T-cell (primary cell): ENCODE data around the gene MTFP1. TPM values are rescaled to one million over a fixed set of nuclear protein-coding genes. Genes with fewer than 3 reads are reported as not detected.
"Not testable (repeated sequence)": the region's sequence is repeated elsewhere in the genome, so short reads cannot be mapped to it uniquely, and the experiment has no call there.

Source experiments
- ATAC-seq, 4 experiments: fragments of 200-7000 bp in 3 of 4; fragments of 150-1000 bp in 1 of 4; cut with Tn5 transposase; replicated peaks in 1 of 4; 1 replicate in 3 of 4; 2 replicates in 1 of 4; pipeline ENCODE4 v1.10.0; 2021; ENCODE audit warnings: moderate library complexity in 3 of 4, mild to moderate bottlenecking in 2 of 4, moderate number of reproducible peaks in 1 of 4
- CTCF ChIA-PET, 2 donors: fragments of 300-600 bp; sonication (Branson Sonifier 250); formaldehyde crosslinking; loops; one replicate each; lab custom pipeline; 2022; ENCODE audit warnings: antibody characterized with exemption in 2 of 2; lab: Charles Lee
- POLR2A ChIA-PET, 2 donors: fragments of 300-600 bp; sonication (Branson Sonifier 250); formaldehyde crosslinking; loops; one replicate each; lab custom pipeline; 2022; ENCODE audit warnings: antibody characterized with exemption in 2 of 2; lab: Charles Lee
- DNase-seq, 35 experiments: peaks; one replicate each; pipeline versions ENCODE4 v3.0.0 to v3.0.0-alpha.2; 2013 to 2023
- H3K27ac ChIP-seq: one replicate; pipeline ENCODE4 v1.5.1; 2013; ENCODE audit warnings: low read length
- H3K27me3 ChIP-seq, 2 experiments: replicated peaks in 1 of 2; 1 replicate in 1 of 2; 2 replicates in 1 of 2; pipeline versions ENCODE4 v1.6.1 to v1.7.0; 2013; ENCODE audit warnings: low read length in 1 of 2, mixed read lengths in 1 of 2; ENCODE audit not compliant: control insufficient read depth in 2 of 2, insufficient read depth in 2 of 2; ENCODE audit errors: extremely low read depth in 1 of 2
- H3K36me3 ChIP-seq, 2 donors: 1 replicate in 1 of 2; 2 replicates in 1 of 2; pipeline versions ENCODE4 v1.6.1 to v1.7.0; 2013; ENCODE audit warnings: low read length in 1 of 2; ENCODE audit not compliant: control insufficient read depth in 2 of 2, insufficient read depth in 1 of 2; ENCODE audit errors: extremely low read depth in 1 of 2
- H3K4me1 ChIP-seq, 2 experiments: 1 replicate in 1 of 2; 2 replicates in 1 of 2; pipeline versions ENCODE4 v1.6.1 to v1.7.0; 2013; ENCODE audit warnings: low read length in 2 of 2, mixed read lengths in 1 of 2; ENCODE audit not compliant: insufficient read depth in 2 of 2, control insufficient read depth in 1 of 2; ENCODE audit errors: extremely low read depth in 1 of 2
- H3K4me3 ChIP-seq, 2 donors: 1 replicate in 1 of 2; 2 replicates in 1 of 2; pipeline versions ENCODE4 v1.5.1 to v1.7.0; 2013; ENCODE audit warnings: mild to moderate bottlenecking in 2 of 2, low read length in 1 of 2, moderate library complexity in 1 of 2; ENCODE audit not compliant: control insufficient read depth in 1 of 2; ENCODE audit errors: extremely low read depth in 1 of 2
- H3K9me3 ChIP-seq: 2 replicates; pipeline ENCODE4 v1.7.0; 2013
- H3K27ac Mint-ChIP-seq, 2 donors: one replicate each; pipeline ENCODE4 v1.8.0; 2020 to 2021; ENCODE audit warnings: mild to moderate bottlenecking in 2 of 2, mixed read lengths in 2 of 2
- H3K27me3 Mint-ChIP-seq, 2 donors: one replicate each; pipeline ENCODE4 v1.8.0; 2021 to 2022; ENCODE audit warnings: mixed read lengths in 2 of 2
- H3K36me3 Mint-ChIP-seq: one replicate; pipeline ENCODE4 v1.8.0; 2021; ENCODE audit warnings: mixed read lengths
- H3K4me1 Mint-ChIP-seq, 3 donors: one replicate each; pipeline ENCODE4 v1.8.0; 2020 to 2022; ENCODE audit warnings: mixed read lengths in 3 of 3, mild to moderate bottlenecking in 1 of 3
- H3K4me3 Mint-ChIP-seq, 3 donors: one replicate each; pipeline ENCODE4 v1.8.0; 2020 to 2022; ENCODE audit warnings: mild to moderate bottlenecking in 3 of 3, mixed read lengths in 3 of 3, moderate library complexity in 3 of 3
- H3K9me3 Mint-ChIP-seq, 3 donors: one replicate each; pipeline ENCODE4 v1.8.0; 2020 to 2022; ENCODE audit warnings: mixed read lengths in 3 of 3
- WGBS: methylation state at CpG from one replicate; pipeline ENCODE4 v1.1.5; 2013; ENCODE audit warnings: missing lambda C conversion rate; ENCODE audit not compliant: insufficient coverage; 5-methylcytosine and 5-hydroxymethylcytosine counted together
- total RNA-seq, 35 experiments: library from RNA in 6 of 35; stranded (reverse) in 6 of 35; fragments of 120-200 nt in 1 of 35; gene quantifications; one replicate each; pipeline versions ENCODE4 v1.2.1 to v1.2.4 and lab custom pipeline; 2013 to 2026

MTFP1 gene
- total RNA-seq, 5 donors from 2014 or later (not counting 1 experiment from before 2014, with no cell fraction given), result 22.7 to 59.2 (median 29.4) TPM

DNA sequence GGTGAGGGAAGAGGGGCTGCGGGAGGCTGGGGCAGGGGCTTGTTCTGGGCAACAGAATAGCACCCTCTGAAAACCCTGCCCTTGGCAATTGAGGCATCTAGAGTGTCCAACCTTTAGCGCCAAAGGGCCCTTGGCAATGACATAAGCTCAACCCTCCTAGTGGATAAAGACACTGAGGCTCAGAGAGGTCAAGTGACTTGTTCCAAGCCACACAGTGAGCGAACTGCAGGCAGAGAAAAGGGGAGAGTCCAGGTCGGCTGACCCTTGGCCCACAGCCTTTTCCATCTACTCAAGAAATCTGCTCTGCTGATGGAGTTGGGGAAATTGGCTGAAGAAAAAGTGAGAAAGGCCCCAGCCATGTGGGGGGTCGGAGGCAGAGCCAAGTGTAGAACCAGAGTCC, 25.9 kb upstream of the MTFP1 start:
- Mint-ChIP-seq H3K9me3 (no peaks in the 10 kb centered on the region), H3K4me3 (no peak overlapping the region), H3K27me3 (peaks cover 0 to 7% of the 10 kb centered on the region in 2 donors), H3K27ac (peak overlapping the region in 1 of 2 donors; percentile 87), H3K4me1 (peaks cover 32 to 36% (median 32%) of the 10 kb centered on the region in 3 donors), H3K36me3 (peaks cover 2% of the 10 kb centered on the region)
- POLR2A ChIA-PET, result interaction anchor here in 1 of 2 donors (0.6 kb wide), 1 partner anchor 23 kb away, joined by 3 read pairs; no protein-coding TSS in a partner anchor
- CTCF ChIA-PET, result no interaction called here
- H3K9me3 ChIP-seq, result no peaks in the 10 kb centered on the region
- peaks cover 21 to 34% of the 10 kb centered on the region in 2 experiments for H3K4me1 ChIP-seq
- H3K36me3 ChIP-seq, result no peaks in the 10 kb centered on the region
- 85% methylated on average over 2 of the region's 5 CpGs for WGBS
- no peak overlapping the region for H3K4me3 ChIP-seq
- H3K27ac ChIP-seq, result no peak overlapping the region
- H3K27me3 ChIP-seq, result peaks cover 0 to 37% of the 10 kb centered on the region in 2 experiments
- DNase-seq (no peak), ATAC-seq (no peak)

DNA sequence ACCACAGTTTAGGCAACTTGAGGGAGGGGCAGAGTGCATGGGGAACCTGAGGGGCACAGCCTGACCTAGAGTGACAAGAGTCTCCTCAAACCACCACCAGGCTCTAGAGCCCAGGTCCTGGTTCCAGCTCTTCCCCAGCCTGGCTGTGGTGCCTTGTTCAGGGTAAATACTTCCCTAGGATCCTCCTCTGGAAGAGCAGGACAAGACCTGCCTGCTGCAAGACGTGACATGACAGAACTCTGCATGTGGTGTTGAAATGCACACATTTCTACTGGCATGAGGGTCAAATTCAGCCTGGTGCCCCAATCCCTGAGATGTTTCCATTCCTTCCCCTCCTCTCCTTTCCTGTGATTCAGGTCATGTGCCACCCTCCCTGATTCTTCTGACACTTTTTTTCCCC, 25.4 kb upstream of the MTFP1 start:
- no peaks in the 10 kb centered on the region for H3K36me3 ChIP-seq
- ChIA-PET POLR2A (interaction anchor here (0.6 kb wide), 3 partner anchors 20 to 85 kb away, joined by 3 to 8 read pairs (median 4); no protein-coding TSS in a partner anchor), CTCF (no interaction called here)
- H3K4me1 ChIP-seq, result peaks cover 21 to 34% of the 10 kb centered on the region in 2 experiments
- DNase-seq (no peak), ATAC-seq (no peak)
- Mint-ChIP-seq H3K4me3 (no peak overlapping the region), H3K27ac (peak overlapping the region in 1 of 2 donors; percentile 87), H3K27me3 (peaks cover 0 to 7% of the 10 kb centered on the region in 2 donors), H3K36me3 (peaks cover 2% of the 10 kb centered on the region), H3K4me1 (peaks cover 32 to 36% (median 32%) of the 10 kb centered on the region in 3 donors), H3K9me3 (no peaks in the 10 kb centered on the region)
- H3K9me3 ChIP-seq, result no peaks in the 10 kb centered on the region
- WGBS, result no CpG with 5 or more reads among the region's 1 CpG
- H3K27me3 ChIP-seq, result peaks cover 0 to 34% of the 10 kb centered on the region in 2 experiments
- no peak overlapping the region for H3K4me3 ChIP-seq
- no peak overlapping the region for H3K27ac ChIP-seq

DNA sequence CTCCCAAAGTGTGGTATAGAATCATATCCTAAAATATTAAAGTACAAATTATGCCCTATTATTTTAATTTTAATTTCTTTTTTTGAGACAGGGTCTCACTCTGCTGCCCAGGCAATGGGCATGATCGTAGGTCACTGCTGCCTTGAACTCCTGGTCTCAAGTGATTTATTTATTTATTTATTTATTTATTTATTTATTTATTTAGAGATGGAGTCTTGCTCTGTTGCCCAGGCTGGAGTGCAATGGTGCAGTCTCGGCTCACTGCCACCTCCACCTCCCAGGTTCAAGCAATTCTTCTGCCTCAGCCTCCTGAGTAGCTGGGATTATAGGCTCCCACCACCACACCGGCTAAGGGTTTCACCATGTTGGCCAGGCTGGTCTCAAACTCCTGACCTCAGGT, 24.5 kb upstream of the MTFP1 start:
- ATAC-seq, H3K27ac Mint-ChIP-seq, H3K9me3 Mint-ChIP-seq, H3K36me3 Mint-ChIP-seq, H3K4me3 ChIP-seq, POLR2A ChIA-PET, H3K9me3 ChIP-seq, H3K4me3 Mint-ChIP-seq, DNase-seq, H3K27ac ChIP-seq, H3K27me3 Mint-ChIP-seq, H3K36me3 ChIP-seq: not testable (repeated sequence)
- Histone ChIP-seq H3K4me1 (peaks cover 19 to 32% of the 10 kb centered on the region in 2 experiments), H3K27me3 (peaks cover 0 to 28% of the 10 kb centered on the region in 2 experiments)
- WGBS, result no CpG with 5 or more reads among the region's 3 CpGs
- H3K4me1 Mint-ChIP-seq, result peaks cover 26 to 29% (median 27%) of the 10 kb centered on the region in 3 donors
- CTCF ChIA-PET, result interaction anchor here in 1 of 2 donors (0.7 kb wide), 1 partner anchor 383 kb away, joined by 3 read pairs; no protein-coding TSS in a partner anchor

DNA sequence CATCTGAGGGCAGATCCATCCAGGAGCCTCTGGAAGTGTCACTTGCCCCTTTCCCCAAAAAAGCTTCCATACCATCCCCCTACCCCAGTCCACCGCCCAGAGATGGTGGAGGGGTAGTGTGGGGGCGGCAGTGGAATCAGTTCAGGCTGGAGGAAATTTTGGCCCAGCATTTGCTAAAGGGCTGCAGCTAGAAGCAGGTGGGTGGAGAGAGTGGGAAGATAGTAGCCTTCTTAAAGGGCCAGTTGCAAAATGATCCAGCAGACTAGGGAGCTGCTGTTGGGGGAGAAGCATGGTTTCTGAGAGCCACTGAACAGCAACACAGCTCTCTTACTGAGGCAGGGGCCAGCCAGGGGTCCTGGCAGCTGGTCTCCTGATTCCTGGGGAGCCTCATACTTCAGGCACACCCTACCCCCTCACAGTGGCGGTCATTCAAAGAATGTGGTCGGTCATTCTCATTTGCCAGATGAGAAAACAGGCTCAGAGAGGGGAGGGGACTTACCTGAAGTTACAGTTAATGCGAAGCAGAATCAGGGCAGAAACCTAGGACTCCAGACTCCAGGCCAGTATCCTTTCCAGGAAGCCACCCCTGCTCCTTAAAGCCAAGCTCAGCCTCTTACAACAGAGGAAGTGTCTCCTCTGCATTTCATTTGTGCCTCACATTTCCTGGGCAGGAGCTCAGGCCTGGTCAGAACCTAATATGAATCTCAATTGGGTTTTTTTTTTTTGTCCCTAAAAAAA, 23.4 kb upstream of the MTFP1 start:
- Histone ChIP-seq H3K27me3 (peaks cover 0 to 18% of the 10 kb centered on the region in 2 experiments), H3K27ac (no peak overlapping the region), H3K36me3 (peaks cover 3 to 5% of the 10 kb centered on the region in 2 donors), H3K4me1 (peaks cover 12 to 20% of the 10 kb centered on the region in 2 experiments), H3K4me3 (no peak overlapping the region), H3K9me3 (no peaks in the 10 kb centered on the region)
- ATAC-seq (no peak), DNase-seq (no peak)
- WGBS, result 90% methylated on average over 2 of the region's 5 CpGs
- Mint-ChIP-seq H3K27me3 (peaks cover 0 to 4% of the 10 kb centered on the region in 2 donors), H3K4me1 (peaks cover 18 to 20% (median 19%) of the 10 kb centered on the region in 3 donors), H3K36me3 (peaks cover 10% of the 10 kb centered on the region), H3K4me3 (no peak overlapping the region), H3K27ac (peak overlapping the region in 1 of 2 donors; percentile 28), H3K9me3 (no peaks in the 10 kb centered on the region)
- CTCF ChIA-PET, result interaction anchor here in 1 of 2 donors (0.6 to 0.9 kb wide), 2 partner anchors 10 to 200 kb away, joined by 3 to 4 read pairs; no protein-coding TSS in a partner anchor
- POLR2A ChIA-PET, result interaction anchor here (0.6 kb wide), 3 partner anchors 10 to 83 kb away, joined by 3 to 6 read pairs (median 6); no protein-coding TSS in a partner anchor

DNA sequence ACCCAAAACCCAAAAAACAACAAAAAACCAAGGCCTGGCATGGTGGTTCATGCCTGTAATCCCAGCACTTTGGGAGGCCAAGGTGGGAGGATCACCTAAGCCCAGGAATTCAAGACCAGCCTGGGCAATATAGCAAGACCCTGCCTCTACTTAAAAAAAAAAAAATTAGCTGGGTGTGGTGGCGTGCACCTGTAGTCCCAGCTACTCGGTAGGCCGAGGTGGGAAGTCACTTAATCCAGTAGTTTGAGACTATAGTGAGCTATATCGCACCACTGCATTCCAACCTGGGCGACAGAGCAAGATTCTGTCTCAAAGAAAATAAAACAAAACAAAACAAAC, 22.8 kb upstream of the MTFP1 start:
- no CpG with 5 or more reads among the region's 5 CpGs for WGBS
- CTCF ChIA-PET, result interaction anchor here in 1 of 2 donors (0.9 kb wide), 1 partner anchor 9 kb away, joined by 3 read pairs; no protein-coding TSS in a partner anchor

DNA sequence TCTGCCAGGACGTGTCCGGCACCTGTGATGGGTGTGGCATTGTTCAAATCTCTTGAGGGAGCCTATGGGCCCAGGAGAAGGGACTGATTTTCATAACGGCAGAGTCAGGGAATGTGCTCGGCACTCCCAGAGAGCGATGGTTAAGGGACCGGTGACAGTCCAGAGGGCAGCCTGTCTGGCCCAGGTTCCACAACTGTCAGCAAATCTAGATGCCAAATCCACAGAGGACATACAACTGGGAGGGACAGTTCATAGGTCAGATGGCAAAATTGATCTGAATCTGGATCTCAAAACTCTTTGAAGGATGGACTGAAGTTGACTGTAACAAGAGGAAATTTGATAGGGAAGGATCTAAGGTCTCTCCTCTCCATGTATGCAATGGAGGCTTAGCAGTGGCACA, 21.3 kb upstream of the MTFP1 start:
- ChIA-PET POLR2A (no interaction called here), CTCF (interaction anchor here in 1 of 2 donors (0.7 kb wide), 1 partner anchor 15 kb away, joined by 4 read pairs; no protein-coding TSS in a partner anchor)
- Mint-ChIP-seq H3K27ac (peak overlapping the region in 1 of 2 donors; percentile 6), H3K4me3 (no peak overlapping the region), H3K9me3 (no peaks in the 10 kb centered on the region), H3K27me3 (no peaks in the 10 kb centered on the region), H3K4me1 (peaks cover 0 to 3% (median 0%) of the 10 kb centered on the region in 3 donors), H3K36me3 (peaks cover 11% of the 10 kb centered on the region)
- no peaks in the 10 kb centered on the region for H3K4me1 ChIP-seq
- H3K36me3 ChIP-seq, result peaks cover 11% of the 10 kb centered on the region in 2 donors
- no peaks in the 10 kb centered on the region for H3K27me3 ChIP-seq
- DNase-seq (no peak), ATAC-seq (no peak)
- H3K9me3 ChIP-seq, result no peaks in the 10 kb centered on the region
- 87% methylated on average over 6 of the region's 6 CpGs for WGBS
- H3K27ac ChIP-seq, result no peak overlapping the region
- H3K4me3 ChIP-seq, result no peak overlapping the region

More for the DNA sequence above, 22.8 kb upstream of the MTFP1 start:
- Histone ChIP-seq H3K4me1 (peaks cover 10 to 15% of the 10 kb centered on the region in 2 experiments), H3K27me3 (peaks cover 0 to 13% of the 10 kb centered on the region in 2 experiments)
- DNase-seq, ATAC-seq, H3K4me3 ChIP-seq, H3K36me3 ChIP-seq, H3K27me3 Mint-ChIP-seq, H3K27ac ChIP-seq, H3K9me3 Mint-ChIP-seq, H3K4me3 Mint-ChIP-seq, H3K27ac Mint-ChIP-seq, H3K9me3 ChIP-seq: not testable (repeated sequence)
- Mint-ChIP-seq H3K36me3 (peaks cover 12% of the 10 kb centered on the region), H3K4me1 (peaks cover 15 to 17% (median 15%) of the 10 kb centered on the region in 3 donors)
- POLR2A ChIA-PET, result interaction anchor here (0.6 kb wide), 3 partner anchors 11 to 83 kb away, joined by 3 to 6 read pairs (median 6); no protein-coding TSS in a partner anchor
